Measurements from ENCODE around the gene RAB36.

- TF ChIP-seq CTCF (IDR thresholded peaks at IDR 0.05) (no peak), ZFX (IDR thresholded peaks at IDR 0.05; ENCODE audit: borderline replicate concordance) (no peak)
Measured at GRCh38 chr22:23117891-23118646, 27.2 kb upstream of the RAB36 start.
